GM19023 (cell line): ENCODE measurements around the gene E2F4.

Experiments used
- ATAC-seq: cut with Tn5 transposase; IDR thresholded peaks from one replicate; pipeline ENCODE4 v1.9.1; 2021; ENCODE audit warnings: mild to moderate bottlenecking, moderate library complexity; ENCODE audit not compliant: unreplicated experiment

E2F4 gene

DNA sequence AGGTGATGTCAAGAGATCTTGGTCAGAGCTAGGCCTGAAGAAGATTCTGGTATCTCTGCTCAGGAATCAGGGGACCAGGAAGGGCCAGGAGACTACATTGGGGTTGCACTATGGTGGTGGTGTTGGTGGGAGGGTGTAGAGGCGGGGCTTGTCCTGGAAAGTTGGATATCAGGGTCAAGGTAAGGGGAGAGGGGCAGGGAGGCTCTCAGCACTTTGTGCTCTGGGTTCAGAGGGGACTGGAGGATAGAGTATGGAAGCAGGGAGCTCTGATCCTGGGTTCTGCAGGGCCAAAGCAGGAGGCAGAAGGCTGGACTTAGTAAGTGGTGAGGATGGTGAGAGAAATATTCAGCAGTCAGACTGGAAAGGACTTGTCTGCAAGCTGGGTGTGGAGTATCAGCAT, 18.6 kb upstream of the E2F4 start:
- ATAC-seq: no peak

DNA sequence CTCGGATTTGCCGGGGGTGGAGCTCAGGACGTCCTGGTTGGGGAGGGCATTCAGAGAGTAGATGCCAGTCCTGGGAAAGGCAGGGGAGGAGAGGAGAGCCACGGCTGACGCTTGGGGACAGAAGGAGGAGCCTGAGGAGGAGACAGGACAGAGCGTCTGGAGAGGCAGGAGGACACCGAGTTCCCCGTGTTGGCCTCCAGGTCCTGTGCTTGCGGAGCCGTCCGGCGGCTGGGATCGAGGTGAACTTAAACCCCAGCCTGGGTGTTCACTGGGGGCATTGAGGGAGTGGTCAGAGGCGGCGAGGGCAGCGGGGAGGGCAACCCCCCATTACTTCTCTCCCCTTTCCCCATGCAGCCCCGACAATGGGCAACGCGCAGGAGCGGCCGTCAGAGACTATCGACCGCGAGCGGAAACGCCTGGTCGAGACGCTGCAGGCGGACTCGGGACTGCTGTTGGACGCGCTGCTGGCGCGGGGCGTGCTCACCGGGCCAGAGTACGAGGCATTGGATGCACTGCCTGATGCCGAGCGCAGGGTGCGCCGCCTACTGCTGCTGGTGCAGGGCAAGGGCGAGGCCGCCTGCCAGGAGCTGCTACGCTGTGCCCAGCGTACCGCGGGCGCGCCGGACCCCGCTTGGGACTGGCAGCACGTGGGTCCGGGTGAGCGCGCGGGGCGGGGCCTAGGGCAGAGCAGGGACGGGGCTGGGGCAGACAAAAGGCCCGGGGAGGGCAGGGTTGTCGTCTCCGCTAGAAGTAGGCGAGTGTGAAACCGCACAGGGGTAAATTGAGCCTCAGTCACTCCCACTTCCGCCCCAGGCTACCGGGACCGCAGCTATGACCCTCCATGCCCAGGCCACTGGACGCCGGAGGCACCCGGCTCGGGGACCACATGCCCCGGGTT, 17.9 kb upstream of the E2F4 start:
- ATAC-seq: no peak

DNA sequence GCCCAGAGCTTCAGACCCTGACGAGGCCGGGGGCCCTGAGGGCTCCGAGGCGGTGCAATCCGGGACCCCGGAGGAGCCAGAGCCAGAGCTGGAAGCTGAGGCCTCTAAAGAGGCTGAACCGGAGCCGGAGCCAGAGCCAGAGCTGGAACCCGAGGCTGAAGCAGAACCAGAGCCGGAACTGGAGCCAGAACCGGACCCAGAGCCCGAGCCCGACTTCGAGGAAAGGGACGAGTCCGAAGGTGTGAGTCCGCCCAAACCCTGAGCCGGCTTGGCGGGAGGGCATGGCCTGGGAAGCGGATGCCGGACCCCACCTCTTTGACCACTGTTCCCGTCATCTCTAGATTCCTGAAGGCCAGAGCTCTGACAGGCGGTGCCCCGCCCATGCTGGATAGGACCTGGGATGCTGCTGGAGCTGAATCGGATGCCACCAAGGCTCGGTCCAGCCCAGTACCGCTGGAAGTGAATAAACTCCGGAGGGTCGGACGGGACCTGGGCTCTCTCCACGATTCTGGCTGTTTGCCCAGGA, 17.2 kb upstream of the E2F4 start:
- no peak for ATAC-seq

DNA sequence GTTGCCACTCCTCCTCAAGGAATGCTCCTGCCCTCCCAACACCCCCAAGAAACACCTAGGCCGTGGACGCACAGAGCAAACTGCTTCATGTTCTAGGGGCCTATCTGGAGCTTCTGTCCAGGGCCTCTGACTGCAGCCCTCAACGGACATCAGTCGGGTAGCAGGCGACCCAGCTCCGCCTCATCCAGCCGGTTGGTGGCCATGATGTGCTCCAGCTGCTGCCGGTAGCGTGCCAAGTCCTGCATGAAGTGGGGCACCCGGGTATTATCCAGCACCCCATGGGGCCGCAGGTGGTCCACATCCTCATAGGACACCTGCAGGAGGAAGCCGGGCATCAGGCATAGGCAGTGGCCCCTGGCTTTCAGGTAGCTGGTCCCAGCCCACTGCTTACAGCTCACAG, 15.3 kb upstream of the E2F4 start:
- no peak for ATAC-seq

DNA sequence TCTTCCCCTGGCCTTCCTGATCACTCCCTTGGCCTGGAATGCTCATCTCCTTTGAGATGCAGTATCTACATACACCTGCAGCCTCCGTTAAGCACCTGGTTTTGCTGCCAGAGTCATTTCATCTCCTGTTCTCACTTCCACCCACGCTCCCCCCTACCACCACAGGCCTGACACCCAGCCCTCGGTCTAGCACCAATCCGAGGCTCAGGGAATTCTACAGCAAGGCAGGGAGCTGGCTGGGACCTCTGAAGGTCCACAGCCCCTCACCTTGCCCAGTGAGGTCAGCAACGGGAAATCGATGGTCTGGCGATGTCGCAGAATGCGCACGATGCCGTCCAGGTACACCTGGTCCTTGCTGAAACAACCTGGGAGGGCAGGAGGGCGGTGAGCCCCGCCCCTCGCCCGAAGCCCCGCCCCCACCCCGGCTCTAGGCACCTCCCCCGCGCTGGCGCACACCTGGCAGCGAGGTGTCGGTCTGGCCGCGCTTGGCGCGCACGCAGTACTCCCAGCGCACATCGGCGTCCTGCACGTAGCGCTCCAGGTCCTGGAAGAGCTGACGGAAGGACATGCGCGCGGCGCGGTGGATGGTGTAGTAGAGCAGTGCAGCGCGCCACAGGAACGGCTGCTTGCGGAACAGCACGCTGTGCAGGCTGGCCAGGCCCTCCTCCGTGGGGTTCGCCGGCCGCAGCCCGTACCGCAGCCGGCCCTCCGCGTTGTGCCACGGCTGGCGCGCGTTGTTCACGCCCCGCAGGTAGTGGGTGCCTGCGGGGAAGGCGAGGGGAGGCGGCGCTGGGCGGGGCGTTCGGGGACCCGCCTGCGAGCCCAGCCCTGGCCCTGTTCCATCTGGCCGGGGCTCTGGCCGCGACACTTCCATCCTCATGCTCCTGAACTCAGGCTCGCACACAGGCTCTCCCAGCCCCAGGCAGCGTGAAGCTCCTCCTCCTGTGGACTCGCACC, 13.9 kb upstream of the E2F4 start:
- no peak for ATAC-seq

DNA sequence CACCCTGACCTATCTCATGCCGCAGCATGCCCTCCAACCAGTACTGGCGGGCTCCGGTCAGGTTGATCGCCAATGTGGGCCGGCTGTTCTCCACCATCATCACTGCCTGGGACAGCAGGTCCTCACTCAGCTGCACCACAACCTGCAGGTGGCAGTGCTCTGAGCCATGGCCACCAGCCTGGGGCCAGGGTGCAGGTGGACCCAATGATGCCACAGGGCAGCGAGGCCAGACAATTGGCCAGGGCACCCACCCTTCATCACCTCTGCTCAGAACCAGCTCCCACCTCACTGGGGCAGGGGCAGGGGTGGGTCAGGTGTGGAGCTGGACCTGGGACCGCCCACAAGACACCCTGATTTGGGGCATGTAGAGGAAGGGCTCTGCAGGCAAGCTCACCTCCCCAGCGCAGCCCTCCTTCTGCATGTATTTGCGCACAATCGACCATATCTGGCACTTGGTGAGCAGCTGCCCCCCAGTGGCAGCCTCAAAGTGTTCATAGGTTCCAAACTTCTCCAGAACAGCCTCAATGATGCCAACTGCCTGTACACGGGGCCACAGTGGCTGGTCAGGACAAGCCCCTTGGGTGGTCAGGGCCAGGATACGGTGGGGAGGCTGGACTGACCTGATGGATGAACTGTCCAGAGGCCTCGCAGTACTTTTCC, 12.4 kb upstream of the E2F4 start:
- ATAC-seq: no peak

DNA sequence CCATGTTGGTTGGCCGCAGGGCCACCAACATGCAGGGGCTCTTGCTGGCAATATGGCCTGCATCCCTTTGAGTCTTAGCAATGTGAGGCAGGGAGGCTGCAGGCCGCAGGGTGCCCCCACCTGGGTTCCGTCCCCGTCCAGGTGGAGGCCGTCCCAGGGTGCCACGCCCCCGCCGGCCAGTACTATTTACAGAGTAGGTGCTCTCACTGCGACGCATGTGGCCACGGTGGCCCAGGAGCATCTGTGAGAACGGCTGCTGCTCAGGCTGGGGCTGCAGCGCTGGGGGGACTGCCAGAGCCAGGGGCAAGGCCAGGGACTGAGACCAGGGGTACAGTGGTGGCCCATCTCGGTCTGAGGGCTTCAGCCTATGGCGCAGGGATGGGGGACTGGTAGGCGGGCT, 11.8 kb upstream of the E2F4 start:
- ATAC-seq: no peak

DNA sequence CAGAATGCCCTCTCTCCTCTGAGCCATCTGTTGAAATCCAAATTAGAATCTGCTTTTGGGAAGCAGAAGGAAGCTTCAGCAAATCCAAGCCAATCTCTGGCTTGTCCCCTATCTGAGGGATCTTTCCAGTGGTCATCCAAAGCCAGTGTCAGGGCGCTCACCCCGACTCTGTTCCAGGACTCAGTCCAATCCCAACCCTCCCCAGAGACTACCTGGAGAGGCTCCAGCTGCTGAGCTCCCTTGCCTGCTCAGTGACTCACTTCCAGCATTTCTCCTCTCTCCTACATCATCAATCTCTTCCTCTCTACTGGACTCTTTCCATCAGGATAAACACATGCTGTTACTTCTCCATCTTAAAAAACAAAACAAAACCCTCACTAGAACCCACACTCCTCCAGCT, 10.6 kb upstream of the E2F4 start:
- ATAC-seq: no peak

DNA sequence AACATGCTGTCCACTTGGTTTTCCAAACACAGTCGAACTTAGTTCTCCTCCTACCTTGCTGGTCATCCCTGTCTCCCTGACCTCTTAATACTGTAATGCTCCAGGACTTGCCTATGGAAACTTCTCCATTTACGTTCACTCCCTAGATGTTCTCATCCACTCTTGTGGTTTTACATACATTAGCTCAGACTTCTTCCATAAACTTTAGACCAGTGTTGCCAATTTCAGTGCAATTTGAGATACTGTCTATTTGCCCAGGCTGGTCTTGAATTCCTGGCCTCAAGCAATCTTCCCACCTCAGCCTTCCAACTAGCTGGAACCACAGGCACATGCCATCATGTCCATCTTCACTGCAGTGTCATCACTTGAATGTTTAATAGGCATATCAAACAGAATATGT, 9.7 kb upstream of the E2F4 start:
- ATAC-seq: no peak

DNA sequence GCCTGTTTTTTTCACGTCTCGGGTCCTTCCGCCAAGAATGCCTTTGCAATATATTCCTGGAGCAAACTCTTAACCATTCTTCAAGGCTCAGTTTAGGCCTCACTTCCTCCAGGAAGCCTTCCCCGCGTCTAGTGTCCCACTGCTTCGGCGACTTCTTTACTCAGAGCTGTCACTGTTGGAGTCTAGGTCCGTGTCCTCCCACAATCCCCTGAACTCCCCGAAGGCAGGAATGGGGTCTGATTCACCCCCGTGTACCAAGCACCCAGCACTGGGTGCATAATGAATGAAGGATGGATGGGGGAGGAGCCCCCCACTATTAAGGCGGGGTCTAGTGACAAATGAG, 8.7 kb upstream of the E2F4 start:
- no peak for ATAC-seq

DNA sequence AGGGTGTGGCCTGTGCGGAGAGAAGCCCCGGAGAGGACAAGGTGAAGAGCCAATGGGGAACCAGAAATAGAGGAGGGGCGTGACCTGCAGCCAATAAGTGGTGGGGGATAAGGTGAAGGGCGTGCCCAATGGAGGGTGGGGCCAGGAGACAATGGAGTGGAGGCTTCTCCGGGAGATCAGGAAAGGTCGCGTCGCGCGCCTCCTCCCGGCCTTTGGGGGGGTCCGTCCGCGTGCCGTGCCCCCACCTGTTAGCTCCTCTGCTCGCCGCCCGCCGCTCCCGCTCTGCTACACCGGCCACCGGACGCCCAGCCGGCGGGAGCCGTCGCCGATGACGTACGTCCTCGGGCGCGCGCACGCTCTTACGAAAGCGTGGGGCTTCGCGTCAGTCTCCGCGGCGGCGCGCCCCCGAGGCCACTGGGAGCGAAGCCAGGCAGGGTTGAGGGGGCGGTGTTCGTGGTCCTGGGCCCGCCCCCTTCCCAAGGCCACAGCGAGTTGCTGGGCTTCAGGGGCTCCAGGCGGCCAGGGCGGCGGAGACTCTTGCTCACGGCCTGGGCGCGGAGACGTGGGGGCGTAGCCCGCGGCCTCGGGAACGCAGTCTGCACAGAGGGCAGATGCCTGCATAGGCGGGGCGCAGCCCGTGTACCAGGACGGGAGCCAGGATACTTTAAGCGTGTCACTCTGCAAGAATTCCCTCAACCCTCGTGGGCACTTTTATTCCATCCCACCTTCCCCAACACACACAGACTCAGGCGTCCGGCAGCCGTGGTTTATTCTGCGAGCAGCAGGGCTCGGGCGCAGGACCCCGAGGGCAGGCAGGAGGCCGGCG, 8.1 kb upstream of the E2F4 start, which contains the start of gene MATCAP1:
TSS of gene MATCAP1 (minus strand) at position 337 of the 826 bp plus-strand sequence. CDS start 3,353 bp downstream, outside the sequence.
- peak; percentile 95 for ATAC-seq

DNA sequence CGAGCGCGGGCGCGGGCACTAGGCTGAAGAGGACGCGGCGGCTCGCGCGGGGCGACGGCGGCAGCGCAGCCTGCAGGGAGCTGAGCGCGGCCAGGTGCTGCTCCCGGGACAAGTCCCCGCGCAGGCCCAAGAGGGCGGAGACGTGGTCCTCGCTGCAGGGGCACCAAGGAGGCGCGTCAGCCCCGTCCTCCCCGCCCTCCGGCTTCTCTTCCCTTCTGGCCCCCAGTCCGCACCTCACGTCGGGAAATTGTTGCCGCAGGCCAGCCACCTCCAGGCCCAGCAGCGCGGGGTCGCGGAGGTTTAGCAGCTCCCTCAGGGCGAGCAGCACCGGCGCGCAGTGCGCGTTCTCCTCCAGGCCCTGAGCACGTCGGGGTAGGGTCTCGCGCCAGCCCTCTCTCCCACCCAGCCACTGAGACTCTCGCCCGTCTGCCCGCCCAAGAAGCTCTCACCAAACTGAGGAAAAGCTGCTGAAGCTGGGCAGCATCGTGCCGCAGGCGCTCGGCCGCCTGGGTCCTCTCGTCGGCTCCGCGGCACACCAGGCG, 7.4 kb upstream of the E2F4 start:
- no peak for ATAC-seq

DNA sequence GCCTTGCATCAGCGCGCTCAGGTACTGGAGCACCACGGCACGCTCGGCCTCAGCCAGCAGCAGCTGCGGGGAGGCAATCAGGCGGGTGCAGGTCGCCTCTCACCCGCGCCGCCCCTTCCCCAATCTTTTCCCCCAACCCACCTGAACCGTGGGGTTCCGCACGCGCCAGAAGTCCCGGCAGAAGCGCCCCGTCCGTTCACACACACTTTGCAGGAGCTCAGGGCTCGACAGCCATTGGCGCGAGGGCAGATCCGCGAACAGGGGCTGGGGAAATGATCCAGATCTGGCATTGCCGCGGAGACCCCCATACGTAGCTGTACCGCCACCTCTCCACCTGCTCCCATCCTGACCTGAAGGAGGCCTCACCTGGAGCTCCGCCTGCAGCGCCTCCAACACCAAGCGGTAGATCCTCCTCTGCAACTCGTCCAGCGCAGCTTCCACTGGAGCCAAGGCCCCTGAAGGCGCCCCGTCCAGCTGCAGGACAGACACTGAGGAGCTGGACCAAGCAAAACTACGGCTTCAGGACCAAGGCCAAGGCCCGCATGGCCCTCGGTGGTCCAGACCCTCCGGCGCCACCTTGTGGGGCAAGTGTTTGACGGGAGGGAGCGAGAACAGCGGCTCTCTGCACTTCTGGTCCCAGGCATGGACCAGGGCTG, 6.8 kb upstream of the E2F4 start:
- ATAC-seq: no peak

DNA sequence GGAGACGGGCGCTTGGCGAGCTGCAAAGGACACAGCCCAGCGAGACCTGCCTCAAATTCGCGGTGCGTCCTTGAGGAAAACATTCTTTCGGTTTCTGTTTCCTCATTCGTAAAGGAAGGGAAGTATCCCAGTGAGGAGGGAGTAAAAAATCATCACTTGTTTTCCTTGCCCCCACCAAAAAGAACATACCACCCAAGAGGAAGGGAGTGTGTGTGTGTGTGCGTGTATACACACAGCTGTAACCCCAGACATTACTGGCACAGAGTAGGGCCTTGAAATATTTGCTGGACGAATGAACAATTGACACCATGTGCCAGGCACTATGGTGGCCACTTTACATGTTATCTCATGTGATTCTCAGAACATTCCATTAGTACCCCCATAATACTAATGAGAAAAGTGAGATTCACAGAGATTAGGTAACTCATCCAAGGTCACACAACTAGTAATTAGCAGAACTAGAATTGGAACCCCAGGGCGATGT, 6.3 kb upstream of the E2F4 start:
- ATAC-seq: no peak

DNA sequence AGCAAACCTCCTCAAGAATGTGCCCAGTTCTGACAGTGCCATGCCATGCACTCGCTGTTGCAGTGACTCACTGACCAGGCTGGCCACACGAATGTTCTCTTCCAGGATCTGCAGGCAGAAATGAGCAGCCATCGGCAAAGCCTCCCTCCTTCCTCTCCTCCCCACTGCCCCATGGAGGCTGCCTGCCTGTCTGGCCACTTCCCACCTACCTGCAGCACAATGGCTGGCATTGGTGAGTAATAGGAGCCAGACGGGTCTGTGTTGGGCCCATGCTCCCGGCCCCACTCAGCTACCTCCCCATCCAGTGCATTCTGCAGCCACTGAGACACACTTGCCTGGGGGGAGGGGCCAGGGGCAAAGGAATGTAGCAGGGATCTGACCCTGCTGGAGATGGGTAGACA, 5.4 kb upstream of the E2F4 start:
- no peak for ATAC-seq

DNA sequence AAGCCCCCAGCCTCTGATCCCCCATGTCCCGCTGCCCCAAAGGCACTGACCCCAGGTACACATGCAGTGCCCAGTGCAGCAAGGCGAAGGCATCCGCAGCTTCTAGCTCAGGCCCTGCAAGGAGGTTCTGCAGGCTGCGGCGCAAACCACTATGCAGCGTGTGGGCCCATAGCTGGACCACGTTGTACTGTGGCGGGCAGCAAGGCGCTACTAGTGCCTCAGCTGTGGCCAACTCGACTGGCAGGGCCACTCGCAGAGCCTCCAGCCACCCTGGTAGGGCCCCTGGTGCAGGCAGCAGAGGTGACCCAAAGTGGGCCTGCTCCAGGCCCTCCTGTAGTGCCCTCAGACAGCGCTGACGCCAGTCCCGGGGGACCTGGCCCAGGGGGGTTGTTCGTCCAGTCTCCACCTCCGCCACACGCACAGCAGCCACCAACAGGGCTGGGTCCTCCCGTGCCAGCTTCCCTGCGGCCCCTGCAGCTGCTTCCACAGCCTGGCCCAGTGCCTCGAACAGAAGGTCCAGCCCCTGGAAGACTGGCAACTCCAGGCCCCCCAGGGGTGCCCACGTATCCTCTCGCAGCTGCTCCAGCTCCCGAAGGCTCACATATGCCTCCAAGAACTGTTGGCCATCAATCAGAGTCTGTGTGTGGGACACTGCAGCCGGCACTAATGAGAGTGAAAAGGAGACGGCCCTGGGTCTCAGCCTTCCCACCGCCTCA, 4.6 kb upstream of the E2F4 start:
- ATAC-seq: no peak

DNA sequence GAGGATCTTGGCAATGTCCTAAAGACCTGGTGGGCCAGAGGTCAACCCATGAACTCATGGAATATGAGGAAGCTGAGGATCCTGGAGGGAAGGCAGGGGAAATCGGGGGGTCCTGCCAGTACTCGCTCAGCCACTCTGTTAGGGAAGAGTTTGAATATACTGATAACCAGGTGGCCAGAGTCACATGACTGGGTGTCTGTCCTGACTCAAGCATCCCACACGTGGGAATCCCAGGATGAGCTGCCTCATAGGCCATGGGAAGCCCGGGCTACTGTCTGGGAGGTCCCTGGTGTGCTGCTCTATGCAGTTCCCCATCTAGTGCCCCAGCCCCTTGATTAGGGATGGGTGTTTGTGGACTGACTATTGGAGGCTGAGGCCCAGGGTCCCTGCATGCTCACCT, 3.6 kb upstream of the E2F4 start:
- no peak for ATAC-seq

DNA sequence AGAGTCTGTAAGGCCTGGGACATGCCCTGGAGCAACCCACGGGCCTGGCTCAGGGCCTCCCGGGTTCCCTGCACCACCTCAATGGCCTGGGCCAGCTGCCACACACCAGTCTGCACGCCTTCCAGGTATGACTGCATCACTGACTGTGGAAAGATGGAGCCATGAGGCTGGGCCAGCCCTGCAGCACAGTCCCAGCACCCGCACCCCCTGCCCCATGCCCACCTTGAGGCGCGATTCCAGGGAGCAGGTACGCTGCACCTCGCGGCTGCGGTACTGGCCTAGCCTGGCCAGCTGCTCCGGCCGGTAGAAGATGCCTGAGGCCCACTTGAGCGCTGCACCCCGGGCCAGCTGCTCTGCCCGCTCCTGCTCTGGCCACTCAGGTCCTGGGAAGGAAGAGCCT, 3.2 kb upstream of the E2F4 start:
- no peak for ATAC-seq

DNA sequence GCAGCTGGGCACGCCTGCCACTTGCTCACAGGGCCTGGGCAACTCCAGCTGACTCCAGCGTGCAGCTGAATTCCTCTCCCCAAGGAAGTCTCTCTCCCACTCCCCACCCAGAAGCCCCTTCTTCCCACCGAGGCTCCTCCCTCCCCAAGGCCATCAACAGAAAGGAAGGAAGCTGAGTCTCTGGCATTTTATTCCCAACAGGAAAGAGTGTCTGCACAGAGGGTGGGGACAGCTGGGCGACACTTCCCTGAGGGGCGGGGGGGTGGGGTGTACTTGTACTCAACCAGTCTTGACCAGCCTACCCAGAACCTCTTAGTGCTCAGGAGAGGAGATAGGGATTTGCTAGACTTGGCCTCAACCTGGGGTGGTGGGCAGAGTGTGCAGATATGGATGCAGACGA, 1.9 kb upstream of the E2F4 start, which contains the start of gene EXOC3L1:
TSS of gene EXOC3L1 (minus strand) at position 96 of the 400 bp plus-strand sequence. CDS start 460 bp downstream, outside the sequence.
- no peak for ATAC-seq
